Mesenchymal stem cell (in vitro differentiated cells and primary cell): ENCODE data around the gene TMEM213.

ENCODE experiments used
- DNase-seq: peaks from one replicate; pipeline ENCODE4 v3.0.0-alpha.2; 2013
- H2AFZ ChIP-seq: one replicate; pipeline ENCODE4 v1.6.1; 2013; ENCODE audit warnings: low read depth, mild to moderate bottlenecking, control low read depth, inconsistent platforms, low read length, moderate library complexity
- H2AK5ac ChIP-seq: 2 replicates; pipeline ENCODE4 v1.6.1; 2013; ENCODE audit warnings: low read length, moderate library complexity, mild to moderate bottlenecking, inconsistent platforms; ENCODE audit not compliant: severe bottlenecking
- H2BK120ac ChIP-seq: one replicate; pipeline ENCODE4 v1.6.1; 2013; ENCODE audit warnings: low read depth, mild to moderate bottlenecking, inconsistent platforms, low read length, moderate library complexity
- H2BK12ac ChIP-seq, 2 experiments: one replicate each; pipeline ENCODE4 v1.6.1; 2013; ENCODE audit warnings: inconsistent platforms in 2 of 2, low read length in 2 of 2, mild to moderate bottlenecking in 2 of 2, moderate library complexity in 2 of 2, control low read depth in 1 of 2
- H2BK15ac ChIP-seq: one replicate; pipeline ENCODE4 v1.6.1; 2013; ENCODE audit warnings: mild to moderate bottlenecking, low read depth, inconsistent platforms; ENCODE audit not compliant: poor library complexity, severe bottlenecking
- H2BK5ac ChIP-seq: 2 replicates; pipeline ENCODE4 v1.6.1; 2013; ENCODE audit warnings: low read depth, mild to moderate bottlenecking, low read length, control low read depth, inconsistent platforms; ENCODE audit not compliant: poor library complexity, severe bottlenecking
- H3K14ac ChIP-seq, 2 experiments: one replicate each; pipeline ENCODE4 v1.6.1; 2013; ENCODE audit warnings: inconsistent platforms in 2 of 2, low read length in 2 of 2, control low read depth in 1 of 2, mild to moderate bottlenecking in 1 of 2, moderate library complexity in 1 of 2
- H3K18ac ChIP-seq, 2 experiments: one replicate each; pipeline ENCODE4 v1.6.1; 2013; ENCODE audit warnings: inconsistent platforms in 2 of 2, low read length in 2 of 2, control low read depth in 1 of 2, low read depth in 1 of 2, mild to moderate bottlenecking in 1 of 2
- H3K23ac ChIP-seq, 2 experiments: one replicate each; pipeline ENCODE4 v1.6.1; 2013; ENCODE audit warnings: inconsistent platforms in 2 of 2, low read length in 2 of 2, mild to moderate bottlenecking in 2 of 2, moderate library complexity in 2 of 2, control low read depth in 1 of 2
- H3K27ac ChIP-seq: 2 replicates; pipeline ENCODE4 v1.5.1; 2013; ENCODE audit warnings: mild to moderate bottlenecking, moderate library complexity, low read length, control low read depth, inconsistent platforms; ENCODE audit not compliant: poor library complexity, severe bottlenecking
- H3K27me3 ChIP-seq, 2 experiments: 2 replicates each; pipeline versions ENCODE4 v1.6.1 to v1.7.0; 2013; ENCODE audit warnings: low read length in 2 of 2, mild to moderate bottlenecking in 2 of 2, moderate library complexity in 2 of 2, control low read depth in 1 of 2, inconsistent platforms in 1 of 2; ENCODE audit not compliant: control insufficient read depth in 1 of 2, insufficient read depth in 1 of 2
- H3K36me3 ChIP-seq, 2 experiments: 2 replicates each; pipeline versions ENCODE4 v1.6.1 to v1.7.0; 2013; ENCODE audit warnings: low read length in 2 of 2, control low read depth in 1 of 2, inconsistent platforms in 1 of 2, low read depth in 1 of 2, mild to moderate bottlenecking in 1 of 2; ENCODE audit not compliant: insufficient read depth in 2 of 2, control insufficient read depth in 1 of 2
- H3K4ac ChIP-seq, 2 experiments: one replicate each; pipeline ENCODE4 v1.6.1; 2013; ENCODE audit warnings: inconsistent platforms in 2 of 2, low read length in 2 of 2, mild to moderate bottlenecking in 2 of 2, moderate library complexity in 2 of 2, control low read depth in 1 of 2, low read depth in 1 of 2
- H3K4me1 ChIP-seq: 2 replicates; pipeline ENCODE4 v1.6.1; 2013; ENCODE audit warnings: low read depth, low read length, control low read depth; ENCODE audit not compliant: control insufficient read depth, insufficient read depth
- H3K4me2 ChIP-seq: 2 replicates; pipeline ENCODE4 v1.6.1; 2013; ENCODE audit warnings: low read length, mild to moderate bottlenecking, inconsistent platforms; ENCODE audit not compliant: poor library complexity, severe bottlenecking
- H3K4me3 ChIP-seq, 2 experiments: 2 replicates each; pipeline versions ENCODE4 v1.5.1 to v1.7.0; 2013; ENCODE audit warnings: low read length in 2 of 2, mild to moderate bottlenecking in 2 of 2, control low read depth in 1 of 2, low read depth in 1 of 2; ENCODE audit not compliant: insufficient read depth in 1 of 2
- H3K79me1 ChIP-seq: replicated peaks from 2 replicates; pipeline ENCODE4 v1.6.1; 2013; ENCODE audit warnings: mild to moderate bottlenecking, control low read depth, low read length, inconsistent platforms; ENCODE audit not compliant: poor library complexity, severe bottlenecking
- H3K9ac ChIP-seq: 2 replicates; pipeline ENCODE4 v1.7.0; 2013; ENCODE audit warnings: mild to moderate bottlenecking, low read length, moderate library complexity
- H3K9me3 ChIP-seq: 2 replicates; pipeline ENCODE4 v1.7.0; 2013; ENCODE audit warnings: mild to moderate bottlenecking, low read length; ENCODE audit not compliant: control insufficient read depth
- H4K8ac ChIP-seq: one replicate; pipeline ENCODE4 v1.6.1; 2013; ENCODE audit warnings: inconsistent platforms, mild to moderate bottlenecking, low read length, moderate library complexity
- H4K91ac ChIP-seq: one replicate; pipeline ENCODE4 v1.6.1; 2013; ENCODE audit warnings: mild to moderate bottlenecking, low read length, inconsistent platforms
- WGBS: methylation state at CpG from one replicate; pipeline ENCODE4 v1.1.7; 2013; ENCODE audit warnings: mixed read lengths; 5-methylcytosine and 5-hydroxymethylcytosine counted together

TMEM213 gene

DNA sequence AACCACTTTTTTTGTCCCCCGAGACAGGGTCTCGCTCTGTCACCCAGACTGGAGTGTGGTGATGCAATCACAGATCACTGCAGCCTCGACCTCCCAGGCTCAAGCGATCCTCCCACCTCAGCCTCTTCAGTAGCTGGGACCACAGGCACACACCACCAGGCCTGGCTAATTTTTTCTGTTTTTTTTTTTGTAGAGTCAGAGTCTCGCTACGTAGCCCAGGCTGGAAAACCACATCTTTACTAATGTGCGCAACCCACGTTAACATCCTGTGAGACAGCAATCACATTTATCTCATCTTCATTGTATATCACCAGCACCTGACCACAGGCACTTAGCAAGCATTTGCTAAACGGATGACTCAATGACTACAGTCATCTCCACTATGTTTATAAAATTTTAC lies 78.0 kb downstream of the TMEM213 start:
- Histone ChIP-seq H2AK5ac (no peak overlapping the region), H3K18ac (no peak overlapping the region), H2BK120ac (no peak overlapping the region), H3K27ac (peak overlapping the region; percentile 71), H3K79me1 (no peaks in the 10 kb centered on the region), H4K91ac (no peak overlapping the region), H3K9me3 (no peaks in the 10 kb centered on the region), H3K36me3 (peaks cover 3 to 8% of the 10 kb centered on the region in 2 experiments), H3K4me2 (no peak overlapping the region), H2BK15ac (no peak overlapping the region), H3K4ac (no peak overlapping the region), H3K27me3 (no peaks in the 10 kb centered on the region), H3K4me3 (no peak overlapping the region), H3K9ac (no peak overlapping the region), H2AFZ (no peak overlapping the region), H3K23ac (no peak overlapping the region), H2BK12ac (no peak overlapping the region), H3K4me1 (peaks cover 6% of the 10 kb centered on the region), H4K8ac (no peak overlapping the region), H2BK5ac (peak overlapping the region; percentile 47), H3K14ac (no peak overlapping the region)
- peak; percentile 88 for DNase-seq
- WGBS, result 25% methylated on average over 8 of the region's 9 CpGs

DNA sequence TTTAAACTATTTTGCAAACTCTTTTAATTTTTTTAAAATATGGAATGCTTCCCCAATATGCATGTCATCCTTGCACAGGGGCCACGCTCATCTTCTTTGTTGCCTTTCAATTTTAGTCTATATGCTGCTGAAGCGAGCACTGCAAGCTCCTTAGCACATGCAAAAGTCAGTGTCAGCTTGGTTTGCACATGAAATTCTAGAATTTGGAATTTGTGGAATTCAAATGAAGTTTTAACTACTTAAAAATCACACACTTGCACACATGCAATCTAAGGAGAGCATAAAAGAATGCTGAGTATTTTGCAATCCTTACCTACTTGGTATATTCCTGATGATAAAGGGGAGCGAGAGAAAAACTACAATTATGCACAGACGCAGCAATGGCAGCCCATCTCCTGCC lies 78.5 kb downstream of the TMEM213 start:
- Histone ChIP-seq H3K18ac (no peak overlapping the region), H3K27ac (peak overlapping the region; percentile 63), H2BK12ac (no peak overlapping the region), H3K23ac (no peak overlapping the region), H3K36me3 (peaks cover 3 to 9% of the 10 kb centered on the region in 2 experiments), H3K4me1 (peaks cover 6% of the 10 kb centered on the region), H3K9me3 (no peaks in the 10 kb centered on the region), H3K27me3 (no peaks in the 10 kb centered on the region), H2BK15ac (no peak overlapping the region), H4K91ac (no peak overlapping the region), H3K14ac (no peak overlapping the region), H3K4me2 (no peak overlapping the region), H4K8ac (no peak overlapping the region), H3K4ac (no peak overlapping the region), H2BK5ac (no peak overlapping the region), H2AK5ac (no peak overlapping the region), H3K9ac (no peak overlapping the region), H2AFZ (no peak overlapping the region), H3K4me3 (no peak overlapping the region), H2BK120ac (no peak overlapping the region), H3K79me1 (no peaks in the 10 kb centered on the region)
- DNase-seq, result no peak
- WGBS, result 82% methylated on average over 2 of the region's 4 CpGs

DNA sequence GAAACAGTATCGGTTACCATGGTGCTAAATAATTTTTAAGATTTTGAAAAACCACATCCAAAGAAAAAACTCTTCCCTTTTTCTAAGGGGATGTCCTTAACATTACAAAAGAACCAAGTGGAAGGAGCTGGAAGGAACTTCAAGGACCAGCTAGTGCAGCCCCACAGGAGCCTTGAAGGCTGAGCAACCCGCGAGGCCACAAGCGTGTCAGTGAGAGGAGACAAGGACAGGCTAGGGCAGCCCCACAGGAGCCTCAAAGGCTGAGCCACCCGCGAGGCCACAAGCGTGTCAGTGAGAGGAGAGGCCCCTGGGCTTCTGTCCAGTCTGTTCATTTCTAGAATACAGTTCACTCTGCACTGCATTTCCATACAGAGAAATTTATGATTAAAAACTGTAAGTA lies 80.3 kb downstream of the TMEM213 start:
- Histone ChIP-seq H3K14ac (no peak overlapping the region), H2BK15ac (no peak overlapping the region), H3K4me3 (no peak overlapping the region), H3K9me3 (no peaks in the 10 kb centered on the region), H3K18ac (no peak overlapping the region), H4K8ac (no peak overlapping the region), H3K23ac (no peak overlapping the region), H3K79me1 (no peaks in the 10 kb centered on the region), H2AK5ac (no peak overlapping the region), H3K27ac (no peak overlapping the region), H2BK120ac (no peak overlapping the region), H2AFZ (no peak overlapping the region), H3K27me3 (no peaks in the 10 kb centered on the region), H3K4me1 (peaks cover 6% of the 10 kb centered on the region), H4K91ac (no peak overlapping the region), H3K4ac (no peak overlapping the region), H3K36me3 (peaks cover 3 to 9% of the 10 kb centered on the region in 2 experiments), H2BK12ac (no peak overlapping the region), H3K4me2 (no peak overlapping the region), H2BK5ac (no peak overlapping the region), H3K9ac (no peak overlapping the region)
- no peak for DNase-seq
- 87% methylated on average over 4 of the region's 7 CpGs for WGBS

DNA sequence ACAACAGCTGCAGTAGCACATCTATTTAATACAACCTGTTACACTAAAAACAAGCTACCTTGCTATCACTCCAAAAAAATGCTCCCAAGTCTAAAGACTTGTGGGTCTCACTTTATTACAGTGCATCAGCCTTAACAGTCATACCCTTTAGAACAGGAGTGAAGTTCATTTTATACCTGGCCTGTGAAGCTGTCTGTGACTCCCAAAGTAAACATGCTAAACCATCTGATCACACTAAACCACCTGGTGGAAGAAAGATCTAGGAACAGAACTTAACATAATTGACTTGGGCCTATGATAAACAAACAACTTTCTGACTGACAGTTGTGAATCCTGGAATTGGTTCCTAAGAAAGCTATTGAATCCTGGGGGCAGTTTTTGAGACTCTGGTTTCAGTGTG lies 81.1 kb downstream of the TMEM213 start:
- Histone ChIP-seq H2BK5ac (no peak overlapping the region), H4K91ac (no peak overlapping the region), H3K9ac (no peak overlapping the region), H3K9me3 (no peaks in the 10 kb centered on the region), H3K4ac (no peak overlapping the region), H3K27ac (no peak overlapping the region), H3K27me3 (no peaks in the 10 kb centered on the region), H3K79me1 (no peaks in the 10 kb centered on the region), H3K14ac (no peak overlapping the region), H2BK12ac (no peak overlapping the region), H2BK120ac (no peak overlapping the region), H3K18ac (no peak overlapping the region), H2AFZ (no peak overlapping the region), H3K4me2 (no peak overlapping the region), H3K4me3 (no peak overlapping the region), H3K23ac (no peak overlapping the region), H2BK15ac (no peak overlapping the region), H3K36me3 (peaks cover 3 to 9% of the 10 kb centered on the region in 2 experiments), H4K8ac (no peak overlapping the region), H3K4me1 (peaks cover 6% of the 10 kb centered on the region), H2AK5ac (no peak overlapping the region)
- no peak for DNase-seq
